ENCODE results near the gene KIAA1671.
A peak's percentile ranks its signal among the peaks of the same experiment; 100 is the strongest.
"Not testable (repeated sequence)": the region's sequence is repeated elsewhere in the genome, so short reads cannot be mapped to it uniquely, and the experiment has no call there.

KIAA1671 gene

GRCh38 chr22:25176799-25177198 is 224.3 kb downstream of the KIAA1671 start:
- no peak for DNase-seq

GRCh38 chr22:25177226-25177625 is 224.7 kb downstream of the KIAA1671 start:
- DNase-seq, result no peak

- DNase-seq, result no peak
Measured at GRCh38 chr22:25177895-25178294, 225.4 kb downstream of the KIAA1671 start.

- DNase-seq, result not testable (repeated sequence)
Measured at GRCh38 chr22:25178348-25178747, 225.8 kb downstream of the KIAA1671 start.

- DNase-seq, result not testable (repeated sequence)
Measured at GRCh38 chr22:25178869-25179631, 226.5 kb downstream of the KIAA1671 start.

GRCh38 chr22:25182131-25183110 is 229.9 kb downstream of the KIAA1671 start:
- DNase-seq, result no peak

GRCh38 chr22:25183949-25184619 is 231.6 kb downstream of the KIAA1671 start:
- DNase-seq, result no peak

- no peak for DNase-seq
Measured at GRCh38 chr22:25186140-25186539, 233.6 kb downstream of the KIAA1671 start.

GRCh38 chr22:25187469-25187868 is 235.0 kb downstream of the KIAA1671 start:
- DNase-seq, result no peak

- no peak for DNase-seq
Measured at GRCh38 chr22:25192406-25192805, 239.9 kb downstream of the KIAA1671 start.

- DNase-seq, result no peak
Measured at GRCh38 chr22:25193130-25193529, 240.6 kb downstream of the KIAA1671 start.

- no peak for DNase-seq
Measured at GRCh38 chr22:25193548-25193947, 241.0 kb downstream of the KIAA1671 start.

- no peak for DNase-seq
Measured at GRCh38 chr22:25196326-25196725, 243.8 kb downstream of the KIAA1671 start.

- no peak for DNase-seq
Measured at GRCh38 chr22:25197340-25197739, 244.8 kb downstream of the KIAA1671 start.

GRCh38 chr22:25199731-25200520 is 247.4 kb downstream of the KIAA1671 start, which contains the start of gene CRYBB3:
Gene CRYBB3 (plus strand): TSS chr22:25199858. CDS start chr22:25201397, 1,539 bp downstream.
- DNase-seq, result no peak

- DNase-seq, result no peak
Measured at GRCh38 chr22:25200967-25201366, 248.5 kb downstream of the KIAA1671 start.

- no peak for DNase-seq
Measured at GRCh38 chr22:25201557-25202273, 249.2 kb downstream of the KIAA1671 start.

GRCh38 chr22:25202290-25202921 is 249.9 kb downstream of the KIAA1671 start:
- DNase-seq, result peak; percentile 80

- no peak for DNase-seq
Measured at GRCh38 chr22:25203082-25203481, 250.6 kb downstream of the KIAA1671 start.

- not testable (repeated sequence) for DNase-seq
Measured at GRCh38 chr22:25204547-25204946, 252.0 kb downstream of the KIAA1671 start.

- DNase-seq, result no peak
Measured at GRCh38 chr22:25205847-25206246, 253.3 kb downstream of the KIAA1671 start.

Data from activated effector memory CD4-positive, alpha-beta T cell treated with anti-CD3 and anti-CD28 coated beads, Interleukin-2, amount 50 U/mL, for 16 hours (primary cell).